H9 (cell line): Measurements from ENCODE around the gene NIN. TPM values are rescaled to one million over a fixed set of nuclear protein-coding genes. Genes with fewer than 3 reads are reported as not detected.
A peak's percentile ranks its signal among the peaks of the same experiment; 100 is the strongest.

Experiments
- DNase-seq: peaks from one replicate; pipeline ENCODE4 v3.0.0-alpha.2; 2017
- H2AFZ ChIP-seq: one replicate; pipeline ENCODE4 v1.6.1; 2013; ENCODE audit warnings: mild to moderate bottlenecking, low read length, control low read depth, moderate library complexity
- H2AK5ac ChIP-seq: 2 replicates; pipeline ENCODE4 v1.6.1; 2013; ENCODE audit warnings: low read length, control low read depth, mixed read lengths; ENCODE audit not compliant: insufficient read length
- H2BK120ac ChIP-seq: one replicate; pipeline ENCODE4 v1.6.1; 2013; ENCODE audit warnings: low read depth, mild to moderate bottlenecking, low read length, control low read depth, inconsistent platforms; ENCODE audit not compliant: poor library complexity, severe bottlenecking
- H2BK12ac ChIP-seq: 2 replicates; pipeline ENCODE4 v1.6.1; 2013; ENCODE audit warnings: low read length, control low read depth, mixed read lengths, low read depth; ENCODE audit not compliant: insufficient read length
- H2BK15ac ChIP-seq: 2 replicates; pipeline ENCODE4 v1.6.1; 2013; ENCODE audit warnings: low read depth, low read length, control low read depth
- H2BK20ac ChIP-seq: one replicate; pipeline ENCODE4 v1.6.1; 2013; ENCODE audit warnings: low read depth, mild to moderate bottlenecking, low read length, control low read depth, inconsistent platforms; ENCODE audit not compliant: poor library complexity, severe bottlenecking
- H2BK5ac ChIP-seq: 2 replicates; pipeline ENCODE4 v1.6.1; 2013; ENCODE audit warnings: low read length, control low read depth, mixed read lengths; ENCODE audit not compliant: insufficient read length
- H3K14ac ChIP-seq: 2 replicates; pipeline ENCODE4 v1.6.1; 2013; ENCODE audit warnings: low read length, control low read depth; ENCODE audit not compliant: insufficient read depth
- H3K18ac ChIP-seq: 2 replicates; pipeline ENCODE4 v1.6.1; 2013; ENCODE audit warnings: low read depth, mild to moderate bottlenecking, mixed read lengths, low read length, control low read depth; ENCODE audit not compliant: insufficient read length
- H3K23ac ChIP-seq: 2 replicates; pipeline ENCODE4 v1.6.1; 2013; ENCODE audit warnings: low read length, control low read depth, mixed read lengths, low read depth; ENCODE audit not compliant: insufficient read length
- H3K23me2 ChIP-seq: 2 replicates; pipeline ENCODE4 v1.6.1; 2013; ENCODE audit warnings: low read depth, mild to moderate bottlenecking, mixed read lengths, low read length, control low read depth; ENCODE audit not compliant: insufficient read length, poor library complexity, severe bottlenecking
- H3K27ac ChIP-seq: 2 replicates; pipeline ENCODE4 v1.5.1; 2013; ENCODE audit warnings: low read length, control low read depth, mixed read lengths, low read depth; ENCODE audit not compliant: insufficient read length
- H3K27me3 ChIP-seq: 2 replicates; pipeline ENCODE4 v1.6.1; 2013; ENCODE audit warnings: low read length, control low read depth, inconsistent platforms; ENCODE audit not compliant: insufficient read depth
- H3K4ac ChIP-seq: 2 replicates; pipeline ENCODE4 v1.6.1; 2013; ENCODE audit warnings: low read depth, mild to moderate bottlenecking, control low read depth, inconsistent platforms, low read length, moderate library complexity
- H3K4me1 ChIP-seq: 2 replicates; pipeline ENCODE4 v1.6.1; 2013; ENCODE audit warnings: low read length, control low read depth, inconsistent platforms; ENCODE audit not compliant: insufficient read depth
- H3K4me2 ChIP-seq: 2 replicates; pipeline ENCODE4 v1.6.1; 2013; ENCODE audit warnings: low read length, control low read depth, mixed read lengths; ENCODE audit not compliant: insufficient read length, insufficient read depth
- H3K56ac ChIP-seq: 2 replicates; pipeline ENCODE4 v1.6.1; 2013; ENCODE audit warnings: low read depth, mild to moderate bottlenecking, mixed read lengths, low read length, control low read depth; ENCODE audit not compliant: insufficient read length
- H3K79me1 ChIP-seq: 2 replicates; pipeline ENCODE4 v1.6.1; 2013; ENCODE audit warnings: low read depth, mild to moderate bottlenecking, moderate library complexity, low read length, control low read depth, inconsistent platforms; ENCODE audit not compliant: insufficient read depth, poor library complexity, severe bottlenecking
- H3K79me2 ChIP-seq: 2 replicates; pipeline ENCODE4 v1.6.1; 2013; ENCODE audit warnings: low read length, control low read depth, inconsistent platforms; ENCODE audit not compliant: insufficient read depth
- H3K9ac ChIP-seq: 2 replicates; pipeline ENCODE4 v1.6.1; 2013; ENCODE audit warnings: low read length, control low read depth, mixed read lengths; ENCODE audit not compliant: insufficient read length; ENCODE audit errors: extremely low read depth
- H3K9me3 ChIP-seq: one replicate; pipeline ENCODE4 v1.6.1; 2013; ENCODE audit warnings: low read depth, low read length, inconsistent platforms; ENCODE audit not compliant: control insufficient read depth
- H3T11ph ChIP-seq: one replicate; pipeline ENCODE4 v1.6.1; 2013; ENCODE audit warnings: mild to moderate bottlenecking, low read length, control low read depth, inconsistent platforms
- H4K20me1 ChIP-seq: one replicate; pipeline ENCODE4 v1.6.1; 2013; ENCODE audit not compliant: control insufficient read depth, insufficient read length, insufficient read depth
- H4K5ac ChIP-seq: 2 replicates; pipeline ENCODE4 v1.6.1; 2013; ENCODE audit warnings: low read depth, mild to moderate bottlenecking, mixed read lengths, low read length, control low read depth; ENCODE audit not compliant: insufficient read length
- H4K8ac ChIP-seq: replicated peaks from 2 replicates; pipeline ENCODE4 v1.6.1; 2013; ENCODE audit warnings: low read length, control low read depth, mixed read lengths, low read depth; ENCODE audit not compliant: insufficient read length
- H4K91ac ChIP-seq: 2 replicates; pipeline ENCODE4 v1.6.1; 2013; ENCODE audit warnings: low read depth, mild to moderate bottlenecking, moderate library complexity, mixed read lengths, low read length, control low read depth; ENCODE audit not compliant: insufficient read length
- H3K27ac Mint-ChIP-seq, 3 experiments: 2 replicates in 2 of 3; 3 replicates in 1 of 3; pipeline ENCODE4 v1.8.0; 2020 to 2021; ENCODE audit warnings: mixed read lengths in 3 of 3, mild to moderate bottlenecking in 1 of 3, moderate library complexity in 1 of 3
- H3K27me3 Mint-ChIP-seq: 2 replicates; pipeline ENCODE4 v1.8.0; 2021; ENCODE audit warnings: low read depth, mild to moderate bottlenecking, moderate library complexity, mixed read lengths
- H3K36me3 Mint-ChIP-seq, 3 experiments: 2 replicates in 2 of 3; 3 replicates in 1 of 3; pipeline ENCODE4 v1.8.0; 2020 to 2021; ENCODE audit warnings: low read depth in 3 of 3, mixed read lengths in 3 of 3; ENCODE audit not compliant: insufficient read depth in 1 of 3
- H3K4me1 Mint-ChIP-seq, 2 experiments: 2 replicates each; pipeline ENCODE4 v1.8.0; 2020; ENCODE audit warnings: mixed read lengths in 2 of 2
- H3K4me3 Mint-ChIP-seq, 2 experiments: 2 replicates in 1 of 2; 3 replicates in 1 of 2; pipeline ENCODE4 v1.8.0; 2020 to 2021; ENCODE audit warnings: mild to moderate bottlenecking in 2 of 2, mixed read lengths in 2 of 2, moderate library complexity in 1 of 2
- H3K9me3 Mint-ChIP-seq, 2 experiments: 2 replicates in 1 of 2; 3 replicates in 1 of 2; pipeline ENCODE4 v1.8.0; 2020; ENCODE audit warnings: mild to moderate bottlenecking in 2 of 2, mixed read lengths in 2 of 2, moderate library complexity in 1 of 2
- WGBS: extraction: QIAGEN DNeasy Blood & Tissue Kit; methylation state at CpG from one replicate; pipeline ENCODE4 v1.1.7; 2013; ENCODE audit warnings: missing lambda C conversion rate, low lambda C conversion rate, mixed read lengths; ENCODE audit not compliant: insufficient read length; ENCODE audit errors: extremely low coverage; 5-methylcytosine and 5-hydroxymethylcytosine counted together
- total RNA-seq: library from RNA; stranded (reverse); gene quantifications from 2 replicates; pipeline ENCODE4 v1.2.1, GENCODE V29; 2021
- TF ChIP-seq, protein P1 (sequence below): fragments of 200-600 bp; sonication (generic); conservative IDR thresholded peaks from 3 replicates; pipeline ENCODE4 v1.8.0; 2021; ENCODE audit warnings: antibody characterized with exemption, mild to moderate bottlenecking

Gene NIN
- total RNA-seq, 1 experiment from 2014 or later, result 18.4 TPM

DNA sequence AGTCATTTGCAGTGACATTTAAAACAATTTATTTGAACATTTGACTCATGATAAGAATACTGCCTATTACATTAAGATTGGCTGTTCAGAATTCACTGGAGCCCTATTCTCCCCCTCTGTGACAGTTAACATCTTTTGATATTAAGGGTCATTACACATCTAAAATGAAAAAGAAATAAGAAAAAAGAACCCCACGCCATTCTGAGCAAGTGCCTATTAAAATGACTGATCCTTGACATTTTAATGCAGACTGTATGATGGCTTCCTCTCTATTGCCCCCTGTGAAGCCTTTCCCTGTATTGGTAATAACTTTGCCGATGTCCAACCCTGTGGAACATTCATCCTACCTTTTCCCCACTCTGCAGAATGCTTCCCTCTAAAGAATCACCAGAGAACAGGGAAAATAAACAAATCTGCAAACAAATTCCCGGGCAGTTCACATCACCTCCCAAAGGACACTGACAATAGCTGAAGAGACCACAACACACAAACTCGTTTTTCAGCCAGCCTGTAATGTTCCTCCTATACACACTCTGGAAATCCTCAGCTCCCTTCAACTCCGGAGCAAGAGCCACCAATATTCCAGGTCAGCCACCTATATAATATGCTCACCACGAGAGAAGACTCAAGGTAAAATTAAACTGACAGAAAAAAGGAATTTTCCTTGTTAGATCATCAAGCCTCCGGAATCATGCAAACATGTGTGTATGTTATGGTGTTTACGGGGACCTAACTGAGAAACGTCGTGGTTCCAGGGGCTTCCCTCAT lies 2.1 kb downstream of the NIN start:
- Histone ChIP-seq H3K4me2 (peak overlapping the region; percentile 81), H2AFZ (no peak overlapping the region), H2BK20ac (no peak overlapping the region), H3K79me1 (no peaks in the 10 kb centered on the region), H2BK12ac (no peak overlapping the region), H4K91ac (no peak overlapping the region), H3K14ac (no peak overlapping the region), H4K20me1 (no peaks in the 10 kb centered on the region), H2BK120ac (no peak overlapping the region), H3K9me3 (no peaks in the 10 kb centered on the region), H3K56ac (no peak overlapping the region), H2BK15ac (no peak overlapping the region), H3K79me2 (no peaks in the 10 kb centered on the region), H3K23me2 (peaks cover 14% of the 10 kb centered on the region), H3K4me1 (no peaks in the 10 kb centered on the region), H4K8ac (no peak overlapping the region), H3K18ac (no peak overlapping the region), H3K27me3 (peaks cover 35% of the 10 kb centered on the region), H3K23ac (no peak overlapping the region), H2BK5ac (no peak overlapping the region), H3K9ac (no peak overlapping the region), H3K4ac (no peak overlapping the region), H4K5ac (no peak overlapping the region), H3K27ac (no peak overlapping the region), H3T11ph (no peak overlapping the region), H2AK5ac (no peak overlapping the region)
- no CpG with 5 or more reads among the region's 10 CpGs for WGBS
- Mint-ChIP-seq H3K27ac (no peak overlapping the region), H3K4me1 (peaks cover 41% of the 10 kb centered on the region in 2 experiments), H3K4me3 (peak overlapping the region; percentile 68 to 85), H3K36me3 (peaks cover 2 to 10% (median 2%) of the 10 kb centered on the region in 3 experiments), H3K9me3 (peaks cover 0 to 4% of the 10 kb centered on the region in 2 experiments; a peak in 1 of 5 replicates), H3K27me3 (peaks cover 86% of the 10 kb centered on the region)
- no peak for DNase-seq
- TF ChIP-seq, protein P1, sequence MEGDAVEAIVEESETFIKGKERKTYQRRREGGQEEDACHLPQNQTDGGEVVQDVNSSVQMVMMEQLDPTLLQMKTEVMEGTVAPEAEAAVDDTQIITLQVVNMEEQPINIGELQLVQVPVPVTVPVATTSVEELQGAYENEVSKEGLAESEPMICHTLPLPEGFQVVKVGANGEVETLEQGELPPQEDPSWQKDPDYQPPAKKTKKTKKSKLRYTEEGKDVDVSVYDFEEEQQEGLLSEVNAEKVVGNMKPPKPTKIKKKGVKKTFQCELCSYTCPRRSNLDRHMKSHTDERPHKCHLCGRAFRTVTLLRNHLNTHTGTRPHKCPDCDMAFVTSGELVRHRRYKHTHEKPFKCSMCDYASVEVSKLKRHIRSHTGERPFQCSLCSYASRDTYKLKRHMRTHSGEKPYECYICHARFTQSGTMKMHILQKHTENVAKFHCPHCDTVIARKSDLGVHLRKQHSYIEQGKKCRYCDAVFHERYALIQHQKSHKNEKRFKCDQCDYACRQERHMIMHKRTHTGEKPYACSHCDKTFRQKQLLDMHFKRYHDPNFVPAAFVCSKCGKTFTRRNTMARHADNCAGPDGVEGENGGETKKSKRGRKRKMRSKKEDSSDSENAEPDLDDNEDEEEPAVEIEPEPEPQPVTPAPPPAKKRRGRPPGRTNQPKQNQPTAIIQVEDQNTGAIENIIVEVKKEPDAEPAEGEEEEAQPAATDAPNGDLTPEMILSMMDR, result no peak
